Neural cell (in vitro differentiated cells): ENCODE data around the gene FAM167B. TPM values are rescaled to one million over a fixed set of nuclear protein-coding genes. Genes with fewer than 3 reads are reported as not detected.
"Not testable (repeated sequence)": the region's sequence is repeated elsewhere in the genome, so short reads cannot be mapped to it uniquely, and the experiment has no call there.

Experiments used
- H2AFZ ChIP-seq: fragments of 200-600, 300-800 bp; sonication (generic), shearing (Covaris generic); 2 replicates; pipeline ENCODE4 v1.6.0; 2014; ENCODE audit warnings: low read depth, mild to moderate bottlenecking, antibody characterized with exemption, low read length, moderate library complexity
- H3F3A ChIP-seq: fragments of 200-600 bp; shearing (Covaris generic); 2 replicates; pipeline ENCODE4 v1.6.1; 2016; ENCODE audit warnings: mild to moderate bottlenecking, moderate library complexity, mixed read lengths, antibody characterized with exemption, low read length; ENCODE audit not compliant: insufficient read depth, poor library complexity, severe bottlenecking
- H3K27ac ChIP-seq: fragments of 200-600, 300-800 bp; sonication (generic), shearing (Covaris generic); 2 replicates; pipeline ENCODE4 v1.5.1; 2014; ENCODE audit warnings: mild to moderate bottlenecking, low read length, moderate library complexity
- H3K27me3 ChIP-seq: fragments of 300-800, 200-600 bp; sonication (generic), shearing (Covaris generic); 2 replicates; pipeline ENCODE4 v1.6.0; 2014; ENCODE audit warnings: mild to moderate bottlenecking, low read depth, low read length, moderate library complexity; ENCODE audit not compliant: insufficient read depth
- H3K36me3 ChIP-seq: fragments of 300-800, 200-600 bp; sonication (generic), shearing (Covaris generic); 2 replicates; pipeline ENCODE4 v1.5.1; 2014; ENCODE audit warnings: mild to moderate bottlenecking, antibody characterized with exemption, low read length, moderate library complexity; ENCODE audit not compliant: insufficient read depth
- H3K4me2 ChIP-seq: fragments of 300-800, 200-600 bp; sonication (generic), shearing (Covaris generic); 2 replicates; pipeline ENCODE4 v1.6.0; 2014; ENCODE audit warnings: mild to moderate bottlenecking, low read length
- H3K4me3 ChIP-seq: fragments of 300-800, 200-600 bp; sonication (generic), shearing (Covaris generic); 2 replicates; pipeline ENCODE4 v1.5.1; 2014; ENCODE audit warnings: mild to moderate bottlenecking, low read length, moderate library complexity
- H3K79me2 ChIP-seq: fragments of 200-600 bp; shearing (Covaris generic); replicated peaks from 2 replicates; pipeline ENCODE4 v1.6.0; 2014; ENCODE audit warnings: mild to moderate bottlenecking, low read length, moderate library complexity; ENCODE audit not compliant: insufficient read depth
- H3K9ac ChIP-seq: fragments of 300-800, 200-600 bp; sonication (generic), shearing (Covaris generic); 2 replicates; pipeline ENCODE4 v1.6.1; 2016; ENCODE audit warnings: mild to moderate bottlenecking, low read length, mixed read lengths
- H3K9me2 ChIP-seq: fragments of 200-600 bp; shearing (Covaris generic); 2 replicates; pipeline ENCODE4 v1.6.1; 2016; ENCODE audit warnings: mild to moderate bottlenecking, low read length, mixed read lengths; ENCODE audit not compliant: insufficient read depth
- H3K9me3 ChIP-seq: fragments of 200-600, 300-800 bp; sonication (generic), shearing (Covaris generic); 2 replicates; pipeline ENCODE4 v1.6.1; 2016; ENCODE audit warnings: mild to moderate bottlenecking, mixed run types, low read length, moderate library complexity, mixed read lengths
- H4K20me1 ChIP-seq: fragments of 200-600 bp; shearing (Covaris generic); 2 replicates; pipeline ENCODE4 v1.6.1; 2016; ENCODE audit warnings: mild to moderate bottlenecking, mixed run types; ENCODE audit not compliant: insufficient read depth
- EP300 ChIP-seq: fragments of 450-650 bp; conservative IDR thresholded peaks from 2 replicates; pipeline ENCODE4 v1.6.1; 2014; ENCODE audit warnings: antibody characterized with exemption, mild to moderate bottlenecking, moderate library complexity; ENCODE audit not compliant: poor library complexity, severe bottlenecking
- EZH2 ChIP-seq: fragments of 200-600, 300-800 bp; shearing (Covaris generic), sonication (generic); IDR thresholded peaks from 2 replicates; pipeline ENCODE4 v1.6.1; 2014; ENCODE audit warnings: antibody characterized with exemption, low read length, borderline replicate concordance, mild to moderate bottlenecking; ENCODE audit not compliant: insufficient read depth, poor library complexity, severe bottlenecking
- MXI1 ChIP-seq: fragments of 450-650 bp; conservative IDR thresholded peaks from 2 replicates; pipeline ENCODE4 v1.6.1; 2014; ENCODE audit warnings: antibody characterized with exemption, mild to moderate bottlenecking; ENCODE audit not compliant: poor library complexity, severe bottlenecking
- POLR2AphosphoS5 ChIP-seq: IDR thresholded peaks from 2 replicates; pipeline ENCODE4 v1.6.1; 2012
- RAD21 ChIP-seq: fragments of 450-650 bp; conservative IDR thresholded peaks from 2 replicates; pipeline ENCODE4 v1.6.1; 2014; ENCODE audit warnings: antibody characterized with exemption, mild to moderate bottlenecking, moderate library complexity
- SMC3 ChIP-seq: fragments of 450-650 bp; conservative IDR thresholded peaks from 2 replicates; pipeline ENCODE4 v1.6.1; 2014; ENCODE audit warnings: antibody characterized with exemption, mild to moderate bottlenecking, moderate library complexity; ENCODE audit not compliant: poor library complexity
- TAF1 ChIP-seq: IDR thresholded peaks from 2 replicates; pipeline ENCODE4 v1.6.1; 2012; ENCODE audit warnings: low read depth
- polyA plus RNA-seq: library from polyadenylated mRNA; depleted of rRNA; stranded (reverse); fragments of >200 nt; gene quantifications from 2 replicates; pipeline ENCODE4 v1.2.3, GENCODE V29; 2014
- TF ChIP-seq, protein P1 (sequence below): IDR thresholded peaks from 2 replicates; pipeline ENCODE4 v1.6.1; 2012; ENCODE audit warnings: borderline replicate concordance
- TF ChIP-seq, protein P2 (sequence below): fragments of 450-650 bp; IDR thresholded peaks from 2 replicates; pipeline ENCODE4 v1.5.1; 2014; ENCODE audit warnings: antibody characterized with exemption, mild to moderate bottlenecking, moderate library complexity; ENCODE audit not compliant: poor library complexity, severe bottlenecking

FAM167B gene
- polyA plus RNA-seq, 1 donor from 2014 or later, result not detected

DNA sequence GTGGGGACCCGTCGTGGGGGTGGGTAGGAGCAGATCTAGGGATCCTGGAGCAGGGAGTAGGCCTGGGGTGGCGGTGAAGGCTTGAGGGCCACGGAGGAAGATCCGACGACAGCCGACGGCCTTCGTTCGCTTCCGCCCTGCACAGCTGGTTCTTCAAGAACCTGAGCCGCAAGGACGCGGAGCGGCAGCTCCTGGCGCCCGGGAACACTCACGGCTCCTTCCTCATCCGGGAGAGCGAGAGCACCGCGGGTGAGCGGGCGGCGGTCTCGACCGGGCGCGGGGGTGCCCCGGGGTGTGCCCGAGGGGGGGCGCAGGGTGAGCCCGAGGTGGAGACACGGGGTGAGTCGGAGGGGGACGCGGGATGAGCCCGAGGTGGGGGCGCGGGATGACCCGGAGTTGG, 28.4 kb downstream of the FAM167B start:
- H2AFZ ChIP-seq, result no peak overlapping the region
- H3K79me2 ChIP-seq, result no peaks in the 10 kb centered on the region
- H3K4me2 ChIP-seq, result no peak overlapping the region

DNA sequence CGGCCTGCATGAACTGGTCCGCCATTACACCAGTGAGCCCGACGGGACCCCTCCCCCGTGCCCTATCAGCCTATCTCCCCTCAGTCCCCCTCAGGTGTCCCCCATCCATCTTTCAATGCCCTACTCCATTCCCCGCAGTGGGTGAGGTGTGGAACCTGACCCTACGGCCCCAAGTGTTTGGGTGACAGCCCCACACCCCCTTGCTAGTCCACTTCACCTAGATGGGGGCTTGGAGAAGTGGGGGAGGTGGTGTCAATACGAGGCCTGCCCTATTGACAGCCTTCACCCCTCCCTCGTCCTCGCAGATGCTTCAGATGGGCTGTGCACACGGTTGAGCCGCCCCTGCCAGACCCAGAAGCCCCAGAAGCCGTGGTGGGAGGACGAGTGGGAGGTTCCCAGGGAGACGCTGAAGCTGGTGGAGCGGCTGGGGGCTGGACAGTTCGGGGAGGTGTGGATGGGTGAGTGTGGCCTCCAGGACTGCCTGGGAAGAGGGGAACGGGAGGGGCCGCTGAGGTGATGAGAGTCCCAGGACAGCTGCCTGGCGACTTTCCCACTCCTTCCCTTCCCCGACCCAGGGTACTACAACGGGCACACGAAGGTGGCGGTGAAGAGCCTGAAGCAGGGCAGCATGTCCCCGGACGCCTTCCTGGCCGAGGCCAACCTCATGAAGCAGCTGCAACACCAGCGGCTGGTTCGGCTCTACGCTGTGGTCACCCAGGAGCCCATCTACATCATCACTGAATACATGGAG, 29.2 kb downstream of the FAM167B start:
- Histone ChIP-seq H3K9ac (no peak overlapping the region), H3K36me3 (no peaks in the 10 kb centered on the region), H3K4me3 (no peak overlapping the region), H3K79me2 (no peaks in the 10 kb centered on the region), H3K27ac (no peak overlapping the region), H3F3A (no peaks in the 10 kb centered on the region), H2AFZ (no peak overlapping the region), H3K9me2 (no peaks in the 10 kb centered on the region), H3K9me3 (no peaks in the 10 kb centered on the region), H3K27me3 (no peaks in the 10 kb centered on the region), H4K20me1 (no peaks in the 10 kb centered on the region), H3K4me2 (no peak overlapping the region)
- TF ChIP-seq RAD21, result no peak
- no peak for TF ChIP-seq SMC3
- TF ChIP-seq EZH2, result no peak
- TF ChIP-seq, protein P1, sequence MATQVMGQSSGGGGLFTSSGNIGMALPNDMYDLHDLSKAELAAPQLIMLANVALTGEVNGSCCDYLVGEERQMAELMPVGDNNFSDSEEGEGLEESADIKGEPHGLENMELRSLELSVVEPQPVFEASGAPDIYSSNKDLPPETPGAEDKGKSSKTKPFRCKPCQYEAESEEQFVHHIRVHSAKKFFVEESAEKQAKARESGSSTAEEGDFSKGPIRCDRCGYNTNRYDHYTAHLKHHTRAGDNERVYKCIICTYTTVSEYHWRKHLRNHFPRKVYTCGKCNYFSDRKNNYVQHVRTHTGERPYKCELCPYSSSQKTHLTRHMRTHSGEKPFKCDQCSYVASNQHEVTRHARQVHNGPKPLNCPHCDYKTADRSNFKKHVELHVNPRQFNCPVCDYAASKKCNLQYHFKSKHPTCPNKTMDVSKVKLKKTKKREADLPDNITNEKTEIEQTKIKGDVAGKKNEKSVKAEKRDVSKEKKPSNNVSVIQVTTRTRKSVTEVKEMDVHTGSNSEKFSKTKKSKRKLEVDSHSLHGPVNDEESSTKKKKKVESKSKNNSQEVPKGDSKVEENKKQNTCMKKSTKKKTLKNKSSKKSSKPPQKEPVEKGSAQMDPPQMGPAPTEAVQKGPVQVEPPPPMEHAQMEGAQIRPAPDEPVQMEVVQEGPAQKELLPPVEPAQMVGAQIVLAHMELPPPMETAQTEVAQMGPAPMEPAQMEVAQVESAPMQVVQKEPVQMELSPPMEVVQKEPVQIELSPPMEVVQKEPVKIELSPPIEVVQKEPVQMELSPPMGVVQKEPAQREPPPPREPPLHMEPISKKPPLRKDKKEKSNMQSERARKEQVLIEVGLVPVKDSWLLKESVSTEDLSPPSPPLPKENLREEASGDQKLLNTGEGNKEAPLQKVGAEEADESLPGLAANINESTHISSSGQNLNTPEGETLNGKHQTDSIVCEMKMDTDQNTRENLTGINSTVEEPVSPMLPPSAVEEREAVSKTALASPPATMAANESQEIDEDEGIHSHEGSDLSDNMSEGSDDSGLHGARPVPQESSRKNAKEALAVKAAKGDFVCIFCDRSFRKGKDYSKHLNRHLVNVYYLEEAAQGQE, result no peak
- no peak for TF ChIP-seq MXI1
- no peak for TF ChIP-seq POLR2AphosphoS5
- no peak for TF ChIP-seq TAF1
- TF ChIP-seq EP300, result no peak
- TF ChIP-seq, protein P2, sequence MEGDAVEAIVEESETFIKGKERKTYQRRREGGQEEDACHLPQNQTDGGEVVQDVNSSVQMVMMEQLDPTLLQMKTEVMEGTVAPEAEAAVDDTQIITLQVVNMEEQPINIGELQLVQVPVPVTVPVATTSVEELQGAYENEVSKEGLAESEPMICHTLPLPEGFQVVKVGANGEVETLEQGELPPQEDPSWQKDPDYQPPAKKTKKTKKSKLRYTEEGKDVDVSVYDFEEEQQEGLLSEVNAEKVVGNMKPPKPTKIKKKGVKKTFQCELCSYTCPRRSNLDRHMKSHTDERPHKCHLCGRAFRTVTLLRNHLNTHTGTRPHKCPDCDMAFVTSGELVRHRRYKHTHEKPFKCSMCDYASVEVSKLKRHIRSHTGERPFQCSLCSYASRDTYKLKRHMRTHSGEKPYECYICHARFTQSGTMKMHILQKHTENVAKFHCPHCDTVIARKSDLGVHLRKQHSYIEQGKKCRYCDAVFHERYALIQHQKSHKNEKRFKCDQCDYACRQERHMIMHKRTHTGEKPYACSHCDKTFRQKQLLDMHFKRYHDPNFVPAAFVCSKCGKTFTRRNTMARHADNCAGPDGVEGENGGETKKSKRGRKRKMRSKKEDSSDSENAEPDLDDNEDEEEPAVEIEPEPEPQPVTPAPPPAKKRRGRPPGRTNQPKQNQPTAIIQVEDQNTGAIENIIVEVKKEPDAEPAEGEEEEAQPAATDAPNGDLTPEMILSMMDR, result no peak

More for the DNA sequence above, 28.4 kb downstream of the FAM167B start:
- Histone ChIP-seq H3K27ac (no peak overlapping the region), H3K4me3 (no peak overlapping the region), H3F3A (no peaks in the 10 kb centered on the region), H3K9me3 (no peaks in the 10 kb centered on the region), H3K9ac (no peak overlapping the region), H3K9me2 (no peaks in the 10 kb centered on the region), H4K20me1 (no peaks in the 10 kb centered on the region), H3K36me3 (no peaks in the 10 kb centered on the region), H3K27me3 (no peaks in the 10 kb centered on the region)
- TF ChIP-seq RAD21 (no peak), POLR2AphosphoS5 (no peak), SMC3 (no peak), EZH2 (no peak), EP300 (no peak), MXI1 (no peak), TAF1 (no peak)
- TF ChIP-seq, protein P2, result no peak
- TF ChIP-seq, protein P1, result no peak

DNA sequence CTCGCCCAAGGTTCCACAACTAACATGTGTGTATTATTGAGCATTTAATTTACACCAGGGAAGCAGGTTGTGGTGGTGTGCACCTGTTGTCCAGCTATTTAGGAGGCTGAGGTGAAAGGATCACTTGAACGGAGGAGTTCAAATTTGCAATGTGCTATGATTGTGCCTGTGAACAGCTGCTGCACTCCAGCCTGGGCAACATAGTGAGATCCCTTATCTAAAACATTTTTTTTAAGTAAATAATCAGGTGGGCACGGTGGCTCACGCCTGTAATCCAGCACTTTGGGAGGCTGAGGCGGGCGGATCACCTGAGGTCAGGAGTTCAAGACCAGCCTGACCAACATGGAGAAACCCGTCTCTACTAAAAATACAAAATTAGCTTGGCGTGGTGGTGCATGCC, 37.8 kb downstream of the FAM167B start:
- H2AFZ ChIP-seq, H3K9me3 ChIP-seq, H4K20me1 ChIP-seq, H3K27ac ChIP-seq, H3K36me3 ChIP-seq, H3F3A ChIP-seq, H3K9me2 ChIP-seq, H3K9ac ChIP-seq, H3K27me3 ChIP-seq, H3K79me2 ChIP-seq, H3K4me2 ChIP-seq, H3K4me3 ChIP-seq: not testable (repeated sequence)
